Panc1 (cell line): ENCODE results near the gene CCNL2. TPM values are rescaled to one million over a fixed set of nuclear protein-coding genes. Genes with fewer than 3 reads are reported as not detected.

Experiments used
- ATAC-seq: fragments of 200-7000 bp; cut with Tn5 transposase; 2 replicates; pipeline ENCODE4 v1.9.1; 2020; ENCODE audit warnings: mild to moderate bottlenecking, moderate library complexity
- BruUV-seq: library from RNA; stranded (reverse); fragments of 400-500 nt; replicated peaks from 2 replicates; lab custom pipeline; 2021; lab: Mats Ljungman, UMichigan
- CTCF ChIA-PET: fragments of 300-600 bp; sonication (Branson Sonifier 250); formaldehyde crosslinking; loops from one replicate; lab custom pipeline; 2022; ENCODE audit warnings: antibody characterized with exemption; lab: Charles Lee
- POLR2A ChIA-PET: fragments of 300-600 bp; sonication (Branson Sonifier 250); formaldehyde crosslinking; loops from one replicate; lab custom pipeline; 2022; ENCODE audit warnings: antibody characterized with exemption; lab: Charles Lee
- DNase-seq: peaks from one replicate; pipeline ENCODE4 v3.0.0-alpha.2; 2010; ENCODE audit warnings: low read depth, low spot score
- H3K27ac ChIP-seq: 2 replicates; pipeline ENCODE4 v1.5.1; 2011; ENCODE audit warnings: mild to moderate bottlenecking, low read length, inconsistent platforms
- H3K27me3 ChIP-seq: fragments of 200-500 bp; sonication (Bioruptor generic); 2 replicates; pipeline ENCODE4 v1.6.0; 2014; ENCODE audit warnings: low read length, inconsistent platforms; ENCODE audit not compliant: control insufficient read depth, insufficient read depth
- H3K36me3 ChIP-seq: fragments of 200-500 bp; sonication (Bioruptor generic); 2 replicates; pipeline ENCODE4 v1.5.1; 2014; ENCODE audit warnings: inconsistent platforms, mild to moderate bottlenecking, low read length, moderate library complexity; ENCODE audit not compliant: control insufficient read depth, insufficient read depth
- H3K4me1 ChIP-seq: 2 replicates; pipeline ENCODE4 v1.5.1; 2011; ENCODE audit warnings: inconsistent platforms, mild to moderate bottlenecking, low read length, moderate library complexity; ENCODE audit not compliant: control insufficient read depth, insufficient read depth
- H3K4me3 ChIP-seq, 2 experiments: 2 replicates each; pipeline ENCODE4 v1.5.1; 2011 to 2012; ENCODE audit warnings: low read depth in 2 of 2, low read length in 2 of 2, mild to moderate bottlenecking in 2 of 2, inconsistent platforms in 1 of 2, moderate library complexity in 1 of 2
- H3K9me3 ChIP-seq: fragments of 200-500 bp; sonication (Bioruptor generic); 2 replicates; pipeline ENCODE4 v1.5.1; 2014; ENCODE audit warnings: low read depth, mild to moderate bottlenecking, inconsistent platforms, low read length, moderate library complexity; ENCODE audit not compliant: control insufficient read depth, insufficient read depth
- CTCF ChIP-seq: fragments of 450-650 bp; IDR thresholded peaks from 2 replicates; pipeline ENCODE4 v1.5.1; 2017; ENCODE audit warnings: mild to moderate bottlenecking
- POLR2AphosphoS5 ChIP-seq: IDR thresholded peaks from 2 replicates; pipeline ENCODE4 v1.6.1; 2012; ENCODE audit warnings: mild to moderate bottlenecking, low read depth, low read length, moderate library complexity
- REST ChIP-seq, 2 experiments: IDR thresholded peaks; 2 replicates each; pipeline ENCODE4 v1.6.1; 2011 to 2012; ENCODE audit warnings: low read depth in 2 of 2, control low read depth in 1 of 2, low read length in 1 of 2, mild to moderate bottlenecking in 1 of 2, moderate library complexity in 1 of 2; ENCODE audit not compliant: insufficient read depth in 1 of 2
- SIN3A ChIP-seq: IDR thresholded peaks from 2 replicates; pipeline ENCODE4 v1.6.1; 2012; ENCODE audit warnings: low read depth, mild to moderate bottlenecking, low read length, moderate library complexity, borderline replicate concordance; ENCODE audit not compliant: insufficient read depth
- TCF7L2 ChIP-seq: IDR thresholded peaks from 2 replicates; pipeline ENCODE4 v1.6.1; 2011; ENCODE audit warnings: mild to moderate bottlenecking, low read depth, low read length, inconsistent platforms
- in situ Hi-C: cut with HindIII; loops from 2 replicates; pipeline ENCODE4 v1.10.0; 2016; ENCODE audit warnings: low sequenced_read_pairs, low pct_unique_long_range_greater_than_20kb
- intact Hi-C: fragments of 100-400 bp; cut with micrococcal nuclease; formaldehyde crosslinking; loops from one replicate; pipeline ENCODE4 v1.10.0; 2022; ENCODE audit not compliant: unreplicated experiment
- total RNA-seq: library from RNA; stranded (reverse); gene quantifications from one replicate; pipeline ENCODE4 v1.2.1, GENCODE V29; 2021; ENCODE audit not compliant: unreplicated experiment

CCNL2 gene
- total RNA-seq, 1 experiment from 2014 or later: 297 TPM

- ChIA-PET CTCF (no interaction called here), POLR2A (no interaction called here)
- intact Hi-C loops (no loop called here), in situ Hi-C loops (no loop called here)
- no peak for TF ChIP-seq REST (IDR thresholded peaks at IDR 0.05; ENCODE audit: insufficient read depth in 1 of 2, low read depth in 2 of 2, low read length in 1 of 2)
- no peak for TF ChIP-seq SIN3A
- no peak for TF ChIP-seq CTCF
- TF ChIP-seq TCF7L2: no peak
- TF ChIP-seq POLR2AphosphoS5: no peak
- Histone ChIP-seq H3K4me3 (no peak overlapping the region), H3K36me3 (no peaks in the 10 kb centered on the region), H3K27ac (peak overlapping the region; percentile 93), H3K27me3 (no peaks in the 10 kb centered on the region), H3K4me1 (peaks cover 57% of the 10 kb centered on the region), H3K9me3 (no peaks in the 10 kb centered on the region)
- DNase-seq (no peak), ATAC-seq (peak; percentile 13)
- no TSS peak for BruUV-seq
Measured at GRCh38 chr1:1359664-1360468, 39.3 kb downstream of the CCNL2 start.

GRCh38 chr1:1359308-1359663 is 39.8 kb downstream of the CCNL2 start:
- H3K4me1 ChIP-seq: peaks cover 57% of the 10 kb centered on the region
- no peak for TF ChIP-seq SIN3A
- TF ChIP-seq CTCF: no peak
- TF ChIP-seq REST (IDR thresholded peaks at IDR 0.05; ENCODE audit: insufficient read depth in 1 of 2, low read depth in 2 of 2, low read length in 1 of 2): no peak
- TF ChIP-seq POLR2AphosphoS5: no peak
- no peak for TF ChIP-seq TCF7L2
- no peak overlapping the region for H3K4me3 ChIP-seq
- CTCF ChIA-PET: no interaction called here
- no peaks in the 10 kb centered on the region for H3K9me3 ChIP-seq
- no peaks in the 10 kb centered on the region for H3K36me3 ChIP-seq
- ATAC-seq: no peak
- no peaks in the 10 kb centered on the region for H3K27me3 ChIP-seq
- BruUV-seq: no TSS peak
- DNase-seq: no peak
- intact Hi-C loops: no loop called here
- POLR2A ChIA-PET: interaction anchor here (0.7 kb wide), 1 partner anchor 64 kb away, joined by 3 read pairs; no protein-coding TSS in a partner anchor
- in situ Hi-C loops: no loop called here
- peak overlapping the region; percentile 93 for H3K27ac ChIP-seq
